Stimulated activated memory B cell treated with anti-CD40 and anti-IgM and Interleukin-4, amounts not matched to agents 10 μg/mL and 1 μg/mL and 100 μg/mL, for 72 hours (primary cell): ENCODE measurements around the gene NTNG2.

Experiments
- ATAC-seq: fragments of 150-1000 bp; cut with Tn5 transposase; 2 replicates; pipeline ENCODE4 v1.10.0; 2021
- H3K27ac Mint-ChIP-seq: one replicate; pipeline ENCODE4 v1.8.0; 2022; ENCODE audit warnings: mild to moderate bottlenecking, mixed read lengths
- H3K27me3 Mint-ChIP-seq: one replicate; pipeline ENCODE4 v1.8.0; 2022; ENCODE audit warnings: mixed read lengths
- H3K36me3 Mint-ChIP-seq: one replicate; pipeline ENCODE4 v1.8.0; 2022; ENCODE audit warnings: mixed read lengths
- H3K4me1 Mint-ChIP-seq: one replicate; pipeline ENCODE4 v1.8.0; 2022; ENCODE audit warnings: mixed read lengths
- H3K4me3 Mint-ChIP-seq: one replicate; pipeline ENCODE4 v1.8.0; 2022; ENCODE audit warnings: mild to moderate bottlenecking, moderate library complexity, mixed read lengths
- H3K9me3 Mint-ChIP-seq: one replicate; pipeline ENCODE4 v1.8.0; 2022; ENCODE audit warnings: mixed read lengths

Gene NTNG2

GRCh38 chr9:132160802-132161742, 786 bp upstream of the NTNG2 start:
- ATAC-seq, result peak; percentile 69
- H3K27me3 Mint-ChIP-seq, result peaks cover 73% of the 10 kb centered on the region
- H3K36me3 Mint-ChIP-seq, result no peaks in the 10 kb centered on the region
- H3K4me1 Mint-ChIP-seq, result peaks cover 7% of the 10 kb centered on the region
- H3K4me3 Mint-ChIP-seq, result peak overlapping the region; percentile 84
- no peaks in the 10 kb centered on the region for H3K9me3 Mint-ChIP-seq
- peak overlapping the region; percentile 76 for H3K27ac Mint-ChIP-seq

- H3K27me3 Mint-ChIP-seq, result peaks cover 83% of the 10 kb centered on the region
- H3K27ac Mint-ChIP-seq, result no peak overlapping the region
- peak overlapping the region; percentile 83 for H3K4me3 Mint-ChIP-seq
- no peaks in the 10 kb centered on the region for H3K9me3 Mint-ChIP-seq
- no peak for ATAC-seq
- H3K36me3 Mint-ChIP-seq, result no peaks in the 10 kb centered on the region
- H3K4me1 Mint-ChIP-seq, result peaks cover 7% of the 10 kb centered on the region
Measured at GRCh38 chr9:132162764-132163456, 1.1 kb downstream of the NTNG2 start.

GRCh38 chr9:132163457-132163875, 1.6 kb downstream of the NTNG2 start:
- H3K27me3 Mint-ChIP-seq, result peaks cover 83% of the 10 kb centered on the region

GRCh38 chr9:132163876-132164603, 2.2 kb downstream of the NTNG2 start:
- no peaks in the 10 kb centered on the region for H3K36me3 Mint-ChIP-seq
- no peak overlapping the region for H3K27ac Mint-ChIP-seq
- H3K4me1 Mint-ChIP-seq, result peaks cover 7% of the 10 kb centered on the region
- no peak for ATAC-seq
- H3K4me3 Mint-ChIP-seq, result no peak overlapping the region
- H3K27me3 Mint-ChIP-seq, result peaks cover 86% of the 10 kb centered on the region
- H3K9me3 Mint-ChIP-seq, result no peaks in the 10 kb centered on the region

More at GRCh38 chr9:132163457-132163875, 1.6 kb downstream of the NTNG2 start:
- H3K27ac Mint-ChIP-seq, result no peak overlapping the region
- H3K4me1 Mint-ChIP-seq, result peaks cover 7% of the 10 kb centered on the region
- no peak for ATAC-seq
- H3K4me3 Mint-ChIP-seq, result no peak overlapping the region
- no peaks in the 10 kb centered on the region for H3K36me3 Mint-ChIP-seq
- no peaks in the 10 kb centered on the region for H3K9me3 Mint-ChIP-seq

GRCh38 chr9:132164604-132165362, 2.9 kb downstream of the NTNG2 start:
- H3K27me3 Mint-ChIP-seq, result peaks cover 87% of the 10 kb centered on the region
- H3K27ac Mint-ChIP-seq, result no peak overlapping the region
- H3K9me3 Mint-ChIP-seq, result no peaks in the 10 kb centered on the region
- ATAC-seq, result no peak
- H3K36me3 Mint-ChIP-seq, result no peaks in the 10 kb centered on the region
- no peak overlapping the region for H3K4me3 Mint-ChIP-seq
- H3K4me1 Mint-ChIP-seq, result peaks cover 7% of the 10 kb centered on the region

- Mint-ChIP-seq H3K36me3 (no peaks in the 10 kb centered on the region), H3K9me3 (no peaks in the 10 kb centered on the region), H3K27me3 (peaks cover 89% of the 10 kb centered on the region), H3K27ac (no peak overlapping the region), H3K4me3 (no peak overlapping the region), H3K4me1 (peaks cover 7% of the 10 kb centered on the region)
- no peak for ATAC-seq
Measured at GRCh38 chr9:132166599-132166998, 4.7 kb downstream of the NTNG2 start.

- peaks cover 5% of the 10 kb centered on the region for H3K4me1 Mint-ChIP-seq
- no peaks in the 10 kb centered on the region for H3K9me3 Mint-ChIP-seq
- H3K27me3 Mint-ChIP-seq, result peaks cover 89% of the 10 kb centered on the region
- H3K27ac Mint-ChIP-seq, result no peak overlapping the region
- no peaks in the 10 kb centered on the region for H3K36me3 Mint-ChIP-seq
- ATAC-seq, result no peak
- no peak overlapping the region for H3K4me3 Mint-ChIP-seq
Measured at GRCh38 chr9:132167192-132167591, 5.3 kb downstream of the NTNG2 start.

- no peak for ATAC-seq
- Mint-ChIP-seq H3K27ac (no peak overlapping the region), H3K4me3 (no peak overlapping the region), H3K4me1 (no peaks in the 10 kb centered on the region), H3K9me3 (no peaks in the 10 kb centered on the region), H3K27me3 (peaks cover 89% of the 10 kb centered on the region), H3K36me3 (no peaks in the 10 kb centered on the region)
Measured at GRCh38 chr9:132168347-132168746, 6.5 kb downstream of the NTNG2 start.

GRCh38 chr9:132168851-132169250, 7.0 kb downstream of the NTNG2 start:
- Mint-ChIP-seq H3K27me3 (peaks cover 90% of the 10 kb centered on the region), H3K4me1 (no peaks in the 10 kb centered on the region), H3K36me3 (no peaks in the 10 kb centered on the region)

GRCh38 chr9:132169672-132170392, 8.0 kb downstream of the NTNG2 start:
- no peaks in the 10 kb centered on the region for H3K4me1 Mint-ChIP-seq
- H3K27ac Mint-ChIP-seq, result no peak overlapping the region
- ATAC-seq, result peak; percentile 56
- no peaks in the 10 kb centered on the region for H3K36me3 Mint-ChIP-seq
- no peak overlapping the region for H3K4me3 Mint-ChIP-seq
- H3K27me3 Mint-ChIP-seq, result peaks cover 87% of the 10 kb centered on the region
- H3K9me3 Mint-ChIP-seq, result peaks cover 6% of the 10 kb centered on the region

More at GRCh38 chr9:132168851-132169250, 7.0 kb downstream of the NTNG2 start:
- no peak for ATAC-seq
- no peak overlapping the region for H3K4me3 Mint-ChIP-seq
- H3K9me3 Mint-ChIP-seq, result peaks cover 2% of the 10 kb centered on the region
- H3K27ac Mint-ChIP-seq, result no peak overlapping the region

GRCh38 chr9:132171702-132172101, 9.8 kb downstream of the NTNG2 start:
- no peak for ATAC-seq
- Mint-ChIP-seq H3K4me1 (no peaks in the 10 kb centered on the region), H3K27ac (no peak overlapping the region), H3K4me3 (no peak overlapping the region), H3K9me3 (peaks cover 6% of the 10 kb centered on the region), H3K27me3 (peaks cover 69% of the 10 kb centered on the region), H3K36me3 (no peaks in the 10 kb centered on the region)

GRCh38 chr9:132172185-132172584, 10.3 kb downstream of the NTNG2 start:
- Mint-ChIP-seq H3K27me3 (peaks cover 64% of the 10 kb centered on the region), H3K9me3 (peaks cover 6% of the 10 kb centered on the region), H3K27ac (no peak overlapping the region), H3K4me3 (no peak overlapping the region), H3K4me1 (no peaks in the 10 kb centered on the region), H3K36me3 (no peaks in the 10 kb centered on the region)
- ATAC-seq, result no peak

GRCh38 chr9:132175431-132175830, 13.6 kb downstream of the NTNG2 start:
- Mint-ChIP-seq H3K27me3 (peaks cover 58% of the 10 kb centered on the region), H3K4me1 (no peaks in the 10 kb centered on the region), H3K9me3 (peaks cover 6% of the 10 kb centered on the region), H3K4me3 (no peak overlapping the region), H3K27ac (no peak overlapping the region), H3K36me3 (no peaks in the 10 kb centered on the region)
- no peak for ATAC-seq

GRCh38 chr9:132176338-132176737, 14.5 kb downstream of the NTNG2 start:
- no peaks in the 10 kb centered on the region for H3K4me1 Mint-ChIP-seq
- no peaks in the 10 kb centered on the region for H3K36me3 Mint-ChIP-seq
- peaks cover 6% of the 10 kb centered on the region for H3K9me3 Mint-ChIP-seq
- H3K27me3 Mint-ChIP-seq, result peaks cover 62% of the 10 kb centered on the region
- H3K4me3 Mint-ChIP-seq, result no peak overlapping the region
- no peak for ATAC-seq
- no peak overlapping the region for H3K27ac Mint-ChIP-seq
